ENCODE results near the gene SLC35E4.
"Not testable (repeated sequence)": the region's sequence is repeated elsewhere in the genome, so short reads cannot be mapped to it uniquely, and the experiment has no call there.

The SLC35E4 gene, protein sequence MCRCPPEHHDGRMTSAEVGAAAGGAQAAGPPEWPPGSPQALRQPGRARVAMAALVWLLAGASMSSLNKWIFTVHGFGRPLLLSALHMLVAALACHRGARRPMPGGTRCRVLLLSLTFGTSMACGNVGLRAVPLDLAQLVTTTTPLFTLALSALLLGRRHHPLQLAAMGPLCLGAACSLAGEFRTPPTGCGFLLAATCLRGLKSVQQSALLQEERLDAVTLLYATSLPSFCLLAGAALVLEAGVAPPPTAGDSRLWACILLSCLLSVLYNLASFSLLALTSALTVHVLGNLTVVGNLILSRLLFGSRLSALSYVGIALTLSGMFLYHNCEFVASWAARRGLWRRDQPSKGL

GRCh38 chr22:30635273-30636225 is at the start of gene SLC35E4:
Gene SLC35E4 (plus strand): TSS chr22:30635781. CDS start chr22:30636451, 670 bp downstream.
- peak; percentile 96 to 98 for DNase-seq

DNA sequence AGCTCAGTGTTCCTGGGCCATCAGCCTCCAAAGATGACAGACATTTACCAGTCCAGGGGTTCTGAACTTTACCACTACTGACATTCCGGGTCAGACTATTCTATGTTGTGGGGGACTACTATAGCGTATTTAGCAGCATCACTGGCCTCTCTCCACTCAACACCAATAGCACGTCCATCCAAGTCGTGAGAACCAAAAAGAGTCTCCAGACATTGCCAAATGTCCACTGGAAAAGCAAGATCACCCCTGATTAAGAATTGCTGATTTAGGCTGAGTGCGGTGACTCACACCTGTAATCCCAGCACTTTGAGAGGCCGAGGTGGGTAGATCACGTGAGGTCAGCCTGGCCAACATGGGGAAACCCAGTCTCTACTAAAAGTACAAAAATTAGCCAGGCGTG is 49.2 kb upstream of the SLC35E4 start:
- no peak for DNase-seq

- no peak for DNase-seq
These were observed 44.4 kb upstream of the SLC35E4 start for GRCh38 chr22:30591191-30591587.

GRCh38 chr22:30591588-30592359 is 43.8 kb upstream of the SLC35E4 start, which contains the start of gene PES1:
Gene PES1 (minus strand): TSS chr22:30591910. CDS start chr22:30591833, 77 bp downstream.
- DNase-seq, result peak; percentile 91 to 94

DNA sequence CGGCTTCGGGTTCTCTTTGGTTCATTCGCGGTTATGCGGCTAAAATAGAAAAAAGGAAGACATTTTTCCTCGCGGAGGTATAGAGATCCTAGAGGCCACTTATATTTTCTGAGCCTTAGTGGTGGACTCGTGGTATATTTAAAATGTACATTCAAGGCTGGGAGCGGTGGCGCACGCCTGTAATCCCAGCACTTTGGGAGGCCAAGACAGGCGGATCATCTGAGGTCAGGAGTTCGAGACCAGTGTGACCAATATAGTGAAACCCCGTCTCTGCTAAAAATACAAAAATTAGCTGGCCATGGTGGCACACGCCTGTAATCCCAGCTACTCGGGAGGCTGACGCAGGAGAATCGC is 43.2 kb upstream of the SLC35E4 start:
- not testable (repeated sequence) for DNase-seq

GRCh38 chr22:30596199-30596598 is 39.4 kb upstream of the SLC35E4 start:
- DNase-seq, result no peak

DNA sequence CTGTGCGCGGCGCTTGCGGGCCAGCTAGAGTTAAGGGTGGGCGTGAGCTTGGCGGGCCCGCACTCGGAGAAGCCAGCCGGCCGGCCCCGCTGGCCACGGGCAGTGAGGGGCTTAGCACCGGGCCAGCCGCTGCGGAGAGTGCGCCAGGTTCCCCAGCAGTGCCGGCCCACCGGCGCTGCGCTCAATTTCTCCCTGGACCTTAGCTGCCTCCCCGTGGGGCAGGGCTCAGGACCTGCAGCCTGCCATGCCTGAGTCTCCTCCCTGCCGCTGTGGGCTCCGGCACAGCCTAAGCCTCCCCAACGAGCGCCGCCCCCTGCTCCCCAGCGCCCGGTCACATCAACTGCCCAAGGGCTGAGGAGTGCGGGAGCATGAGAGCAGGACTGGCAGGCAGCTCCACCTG is 38.7 kb upstream of the SLC35E4 start:
- DNase-seq, result no peak

DNA sequence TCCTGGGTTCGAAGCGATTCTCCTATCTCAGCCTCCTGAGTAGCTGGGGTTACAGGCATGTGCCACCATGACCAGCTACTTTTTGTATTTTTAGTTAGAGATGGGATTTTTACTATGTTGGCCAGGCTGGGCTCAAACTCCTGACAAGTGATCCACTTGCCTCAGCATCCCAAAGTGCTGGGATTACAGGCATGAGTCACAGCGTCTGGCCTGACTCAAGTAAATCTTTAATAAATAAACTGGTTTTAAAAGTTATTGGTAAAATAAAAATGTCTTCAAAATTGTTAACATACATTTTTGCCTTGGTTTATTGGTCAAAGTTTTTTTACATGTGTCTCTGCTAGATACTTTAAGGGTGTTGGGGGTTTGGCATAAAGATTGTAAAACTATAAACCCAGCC is 36.6 kb upstream of the SLC35E4 start:
- no peak for DNase-seq

GRCh38 chr22:30600921-30601320 is 34.7 kb upstream of the SLC35E4 start:
- no peak for DNase-seq

DNA sequence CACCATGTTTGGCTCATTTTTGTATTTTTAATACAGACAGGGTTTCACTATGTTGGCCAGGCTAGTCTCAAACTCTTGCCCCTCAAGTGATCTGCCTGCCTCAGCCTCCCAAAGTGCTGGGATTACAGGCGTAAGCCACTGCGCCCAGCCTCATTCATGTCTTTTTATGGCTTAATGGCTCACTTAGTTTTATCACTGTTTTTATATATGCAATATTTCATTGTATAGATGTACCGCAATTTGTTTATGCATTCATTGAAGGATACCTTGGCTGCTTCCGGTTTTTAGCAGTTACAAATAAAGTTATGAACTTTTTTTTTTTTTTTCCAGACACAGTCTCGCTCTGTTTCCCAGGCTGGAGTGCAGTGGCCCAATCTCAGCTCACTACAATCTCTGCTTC is 34.1 kb upstream of the SLC35E4 start:
- DNase-seq, result no peak

DNA sequence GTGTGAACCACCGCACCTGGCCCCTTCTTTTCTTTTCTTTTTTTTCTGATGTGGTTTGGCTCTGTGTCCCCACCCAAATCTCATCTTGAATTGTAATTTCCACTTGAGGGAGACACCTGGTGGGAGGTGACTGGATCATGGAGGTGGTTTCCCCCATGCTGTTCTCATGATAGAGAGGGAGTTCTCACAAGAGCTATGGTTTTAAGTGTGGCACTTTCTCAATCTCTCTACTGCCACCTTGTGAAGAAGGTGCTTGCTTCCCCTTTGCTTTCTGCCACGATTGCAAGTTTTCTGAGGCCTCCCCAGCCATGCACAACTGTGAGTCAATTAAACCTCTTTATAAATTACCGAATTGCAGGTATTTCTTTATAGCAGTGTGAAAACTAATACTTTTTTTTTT is 33.5 kb upstream of the SLC35E4 start:
- no peak for DNase-seq

DNA sequence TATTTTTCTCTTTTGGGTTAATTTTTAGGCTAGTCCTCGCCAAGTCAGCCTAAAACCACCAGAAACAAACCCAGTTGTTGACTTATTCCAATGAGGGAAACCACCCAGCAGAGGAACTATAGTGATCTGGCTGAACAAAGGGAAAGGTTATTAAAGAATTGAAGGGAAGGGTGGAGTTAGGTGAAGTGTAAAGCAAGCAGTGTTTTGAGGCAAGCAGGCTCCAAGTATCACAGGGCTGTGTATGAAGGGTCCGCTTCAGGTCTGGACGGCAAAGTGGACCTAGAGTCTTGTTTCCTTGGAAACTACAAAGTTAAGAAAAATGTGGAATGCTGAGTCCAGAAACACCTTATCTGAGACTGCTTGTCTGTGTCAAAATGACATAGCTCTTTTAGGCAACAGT is 31.8 kb upstream of the SLC35E4 start:
- DNase-seq, result no peak

DNA sequence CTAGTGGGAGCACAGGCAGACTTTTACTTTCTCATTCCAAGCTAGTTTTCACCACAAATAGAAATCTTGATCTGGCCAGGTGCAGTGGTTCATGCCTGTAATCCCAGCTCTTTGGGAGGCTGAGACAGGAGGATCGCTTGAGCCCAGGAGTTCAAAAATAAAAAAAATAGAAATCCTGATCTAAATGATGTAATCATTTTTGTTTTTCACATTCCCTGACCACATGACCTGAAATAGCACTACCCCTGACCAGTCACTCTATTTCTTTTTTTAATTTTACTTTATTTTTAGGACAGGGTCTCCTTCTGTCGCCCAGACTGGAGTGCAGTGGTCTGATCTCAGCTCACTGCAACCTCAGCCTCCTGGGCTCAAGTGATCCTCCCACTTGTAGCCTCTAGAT is 30.9 kb upstream of the SLC35E4 start:
- DNase-seq, result no peak

GRCh38 chr22:30605449-30606110 is 30.0 kb upstream of the SLC35E4 start:
- peak; percentile 50 to 59 for DNase-seq

DNA sequence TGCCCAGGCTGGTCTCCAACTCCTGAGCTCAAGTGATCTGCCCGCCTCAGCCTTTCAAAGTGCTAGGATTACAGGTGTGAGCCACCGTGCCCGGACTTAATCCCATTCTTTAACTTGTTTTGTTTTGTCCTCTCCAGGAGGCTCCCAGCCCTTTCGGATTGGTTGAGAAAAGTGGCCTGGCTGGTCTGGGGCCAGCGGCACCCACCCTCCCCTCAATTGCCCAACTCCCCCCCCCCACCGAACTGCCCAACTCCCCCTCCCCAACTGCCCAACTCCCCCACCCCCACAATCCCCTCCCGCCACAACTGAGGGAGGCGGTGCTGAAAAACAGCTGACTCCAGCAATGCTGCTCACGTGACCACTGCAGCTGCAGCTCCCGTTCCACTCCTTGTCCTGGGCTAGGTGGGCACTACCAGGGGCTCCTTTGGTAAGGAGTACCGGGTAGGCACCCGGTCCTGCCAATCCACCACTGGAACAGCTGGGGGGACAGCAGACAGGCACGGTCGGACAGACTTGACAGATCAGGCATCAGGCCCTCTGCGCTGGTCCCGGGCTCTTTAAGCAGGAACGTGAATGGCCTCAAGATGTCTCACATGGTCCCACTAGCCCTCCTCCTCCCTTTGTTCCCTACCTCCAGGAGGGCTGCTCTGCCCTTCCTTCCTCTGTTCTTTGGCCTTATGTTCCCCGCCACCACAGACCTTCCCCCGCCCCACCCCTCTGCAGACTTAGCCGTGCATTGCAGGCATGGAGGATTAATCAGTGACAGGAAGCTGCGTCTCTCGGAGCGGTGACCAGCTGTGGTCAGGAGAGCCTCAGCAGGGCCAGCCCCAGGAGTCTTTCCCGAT is 28.9 kb upstream of the SLC35E4 start, which contains the start of gene TCN2:
TSS of gene TCN2 (plus strand) at position 720 of the 845 bp plus-strand sequence. CDS start 158 bp downstream, outside the sequence.
- DNase-seq, result peak; percentile 33 to 43

DNA sequence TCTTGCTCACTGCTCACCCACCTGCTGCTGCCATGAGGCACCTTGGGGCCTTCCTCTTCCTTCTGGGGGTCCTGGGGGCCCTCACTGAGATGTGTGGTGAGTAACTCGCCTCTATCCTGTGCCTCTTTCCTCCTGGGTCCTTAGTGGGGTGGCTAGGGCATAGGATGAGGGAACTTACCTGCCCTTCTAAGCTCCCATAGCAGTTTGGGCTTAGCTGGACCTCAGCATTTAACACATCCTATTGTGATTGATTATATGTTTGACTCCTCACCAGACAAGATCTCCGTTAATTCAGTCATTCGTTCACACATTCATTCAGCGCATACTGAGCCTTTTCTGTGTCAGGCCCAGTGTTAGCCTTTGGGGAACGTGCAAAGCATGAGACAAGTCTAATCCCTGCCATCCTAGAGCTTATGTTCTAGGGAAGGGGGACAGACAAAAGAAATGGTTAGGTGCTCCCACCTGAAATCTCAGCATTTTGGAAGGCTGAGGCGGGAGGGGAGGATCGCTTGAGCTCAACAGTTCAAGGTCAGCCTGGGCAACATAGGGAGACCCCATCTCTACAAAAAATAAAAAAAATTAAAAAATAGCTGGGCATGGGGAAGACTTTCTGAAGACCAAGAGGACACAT is 28.2 kb upstream of the SLC35E4 start:
- no peak for DNase-seq

GRCh38 chr22:30607939-30608338 is 27.6 kb upstream of the SLC35E4 start:
- no peak for DNase-seq

DNA sequence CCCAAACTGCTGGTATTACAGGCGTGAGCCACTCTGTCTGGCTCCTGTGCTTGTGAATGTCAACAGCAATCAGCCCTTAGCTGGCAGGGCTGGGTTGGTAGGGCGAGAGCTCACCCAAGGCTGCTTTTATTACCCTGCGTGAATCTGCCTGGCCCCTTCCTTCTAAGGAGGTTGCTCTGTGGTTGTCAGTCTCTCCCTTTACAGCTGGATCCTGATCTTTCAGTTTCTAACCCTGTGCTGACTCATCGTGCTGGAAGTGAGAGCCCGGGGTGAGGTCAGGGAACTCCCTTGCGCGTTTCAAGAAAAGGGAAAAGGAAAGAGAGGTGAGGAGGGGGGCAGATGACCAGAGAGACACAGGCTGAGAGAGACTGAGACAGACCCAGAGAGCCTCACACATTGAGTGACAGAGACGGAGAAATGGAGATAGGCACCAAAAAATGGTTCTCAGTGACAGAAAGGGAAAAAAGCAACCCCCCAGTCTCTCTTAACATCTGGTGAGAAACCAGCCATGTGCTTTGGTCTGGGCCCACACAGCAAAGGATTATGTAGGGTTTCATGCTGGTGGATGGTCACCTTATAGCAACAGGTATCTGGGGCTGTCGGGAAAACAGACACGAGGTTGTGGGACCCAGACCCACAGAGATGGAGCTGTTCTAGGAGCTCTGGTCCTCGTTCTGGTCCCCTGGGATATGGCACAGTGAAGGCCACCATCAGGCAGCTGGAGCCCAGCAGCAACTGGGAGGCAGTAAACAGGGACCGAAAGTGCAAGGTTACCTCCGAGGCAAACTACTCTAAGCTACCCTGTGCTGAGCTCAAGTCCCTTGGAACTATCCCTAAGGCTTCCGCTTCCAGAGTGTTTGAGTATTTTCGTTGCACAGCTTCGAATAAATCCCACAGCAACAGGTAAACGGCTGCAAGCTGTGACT is 26.1 kb upstream of the SLC35E4 start:
- peak in 1 of 2 donors; percentile 26 for DNase-seq

DNA sequence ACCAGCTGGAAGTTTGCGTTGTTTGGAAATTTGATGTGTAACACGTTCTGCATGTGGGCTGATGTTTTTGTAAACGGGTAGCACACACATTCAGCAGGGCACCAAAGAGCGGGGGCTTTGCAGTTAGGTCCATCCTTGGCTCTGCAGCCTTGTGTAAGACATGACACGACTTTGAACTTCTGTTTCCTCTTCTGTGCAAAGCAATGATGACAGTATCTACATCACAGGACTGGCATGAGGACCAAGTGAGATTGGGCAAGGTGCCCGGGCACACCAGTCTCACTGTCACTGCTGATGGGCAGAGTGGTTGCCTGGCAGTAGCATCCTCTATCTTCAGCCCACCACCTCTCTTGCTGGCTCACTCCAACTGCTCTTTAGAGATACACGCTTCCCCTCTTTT is 25.3 kb upstream of the SLC35E4 start:
- no peak for DNase-seq

DNA sequence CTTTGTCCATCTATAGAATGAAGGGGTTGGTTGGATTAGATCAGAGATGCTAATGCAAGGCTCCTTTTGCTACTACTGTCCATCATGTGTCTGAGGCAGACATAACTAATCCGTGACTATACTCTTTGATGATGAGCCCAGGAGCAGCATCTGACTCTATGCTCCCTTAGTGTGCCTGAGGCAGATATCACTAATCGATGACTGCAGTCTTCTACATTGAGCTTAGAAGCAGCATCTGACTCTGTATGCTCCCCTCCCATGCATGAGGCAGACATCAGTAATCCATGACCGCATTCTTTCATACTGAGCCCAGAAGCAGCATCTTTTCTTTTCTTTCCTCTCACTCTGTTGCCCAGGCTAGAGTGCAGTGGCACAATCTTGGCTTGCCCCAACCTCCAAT is 24.4 kb upstream of the SLC35E4 start:
- DNase-seq, result no peak

Measured in stimulated activated CD4-positive, alpha-beta T cell treated with anti-CD3 and anti-CD28 coated beads, Interleukin-2, amount 100 ng/mL, for 24 hours (primary cell).